Stimulated activated effector memory CD8-positive, alpha-beta T cell treated with anti-CD3 and anti-CD28 coated beads, Interleukin-12 subunit alpha, Interleukin-12 subunit beta, amount 100 ng/mL, for 72 hours (primary cell): Measurements from ENCODE around the gene OLAH.
A peak's percentile ranks its signal among the peaks of the same experiment; 100 is the strongest.
"Not testable (repeated sequence)": the region's sequence is repeated elsewhere in the genome, so short reads cannot be mapped to it uniquely, and the experiment has no call there.

Source experiments
- ATAC-seq: fragments of 150-1000 bp; cut with Tn5 transposase; 2 replicates; pipeline ENCODE4 v1.10.0; 2021
- DNase-seq, 2 donors: peaks; one replicate each; pipeline ENCODE4 v3.0.0; 2021 to 2022; ENCODE audit warnings: low spot score in 2 of 2
- H3K27ac Mint-ChIP-seq: one replicate; pipeline ENCODE4 v1.8.0; 2022; ENCODE audit warnings: mild to moderate bottlenecking, mixed read lengths
- H3K36me3 Mint-ChIP-seq: one replicate; pipeline ENCODE4 v1.8.0; 2022; ENCODE audit warnings: mild to moderate bottlenecking, mixed read lengths
- H3K4me1 Mint-ChIP-seq: one replicate; pipeline ENCODE4 v1.8.0; 2022; ENCODE audit warnings: mixed read lengths
- H3K4me3 Mint-ChIP-seq: one replicate; pipeline ENCODE4 v1.8.0; 2022; ENCODE audit warnings: mild to moderate bottlenecking, mixed read lengths
- H3K9me3 Mint-ChIP-seq: one replicate; pipeline ENCODE4 v1.8.0; 2022; ENCODE audit warnings: mixed read lengths

Gene OLAH

DNA sequence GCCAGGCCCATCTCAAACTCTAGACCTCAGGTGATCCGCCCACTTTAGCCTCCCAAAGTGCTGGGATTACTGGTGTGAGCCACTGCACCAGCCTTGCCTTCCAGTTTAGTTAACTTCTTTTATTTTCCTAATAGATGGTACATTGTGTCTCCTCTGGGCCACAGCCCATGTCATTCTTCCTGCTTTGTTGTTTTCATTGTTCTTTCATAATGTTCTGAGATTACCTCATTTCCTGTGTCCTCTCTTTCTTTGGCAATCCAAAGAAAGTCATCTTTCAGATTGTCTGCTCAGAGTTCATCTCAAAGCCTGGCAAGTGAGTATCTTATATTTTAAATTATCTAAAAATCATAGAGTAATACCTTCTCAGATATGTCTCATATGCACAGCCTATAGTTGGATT is at the start of gene OLAH:
Gene OLAH (plus strand): TSS at position 270 of the 400 bp plus-strand sequence. CDS start 3,346 bp downstream, outside the sequence.
- Mint-ChIP-seq H3K36me3 (no peaks in the 10 kb centered on the region), H3K9me3 (peaks cover 3% of the 10 kb centered on the region), H3K4me3 (no peak within 1 kb of the TSS), H3K4me1 (peaks cover 6% of the 10 kb centered on the region), H3K27ac (no peak within 1 kb of the TSS)
- no peak for DNase-seq
- no peak for ATAC-seq

DNA sequence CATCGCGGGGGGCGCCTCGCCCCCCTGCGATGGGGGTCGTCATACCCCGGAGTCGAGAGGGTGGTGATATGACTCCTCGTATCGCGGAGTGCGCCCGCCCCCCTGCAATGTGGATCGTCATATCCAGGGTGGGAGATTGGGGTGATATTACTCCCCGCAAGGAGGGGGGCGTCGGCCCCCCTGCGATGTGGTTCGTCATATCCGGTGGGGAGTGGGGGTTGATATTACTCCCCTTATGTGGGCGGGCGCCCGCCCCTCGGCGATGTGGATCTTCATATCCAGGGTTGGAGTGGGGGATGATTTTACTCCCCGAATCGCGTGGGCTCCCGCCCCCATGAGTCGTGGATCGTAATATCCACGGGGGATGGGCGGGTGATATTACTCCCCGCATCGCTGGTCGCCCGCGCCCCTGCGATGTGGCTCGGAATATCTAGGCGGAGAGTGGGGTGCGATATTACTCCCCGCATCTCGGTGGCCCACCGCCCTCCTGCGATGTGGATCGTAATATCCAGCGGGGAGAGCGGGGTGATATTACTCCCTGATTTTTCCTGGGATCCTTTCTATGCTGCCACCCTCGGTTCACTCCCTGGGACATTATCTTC is 47.7 kb upstream of the OLAH start:
- no peak for DNase-seq
- no peaks in the 10 kb centered on the region for H3K9me3 Mint-ChIP-seq
- H3K36me3 Mint-ChIP-seq: no peaks in the 10 kb centered on the region
- H3K4me1 Mint-ChIP-seq: peaks cover 20% of the 10 kb centered on the region
- no peak overlapping the region for H3K4me3 Mint-ChIP-seq
- no peak overlapping the region for H3K27ac Mint-ChIP-seq
- no peak for ATAC-seq

DNA sequence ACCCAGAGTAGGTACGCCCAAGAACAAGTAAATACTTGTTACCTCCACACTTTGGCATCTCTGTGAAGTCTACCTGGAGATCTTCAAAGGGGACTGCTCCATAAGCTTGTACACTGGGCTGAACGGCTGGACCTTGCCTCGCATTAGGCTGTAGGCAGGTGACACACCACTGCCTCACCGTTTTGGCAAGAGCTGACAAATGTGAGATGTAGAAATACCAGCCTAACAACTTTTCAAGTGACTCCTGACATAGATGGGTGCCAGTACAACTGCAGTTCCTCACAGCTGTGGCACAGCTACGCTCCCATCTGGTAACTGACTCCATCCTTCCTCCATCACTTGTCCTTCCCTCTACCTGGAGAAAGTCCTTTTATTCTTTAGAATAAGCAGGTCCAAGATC is 30.2 kb upstream of the OLAH start:
- not testable (repeated sequence) for H3K4me3 Mint-ChIP-seq, H3K9me3 Mint-ChIP-seq

DNA sequence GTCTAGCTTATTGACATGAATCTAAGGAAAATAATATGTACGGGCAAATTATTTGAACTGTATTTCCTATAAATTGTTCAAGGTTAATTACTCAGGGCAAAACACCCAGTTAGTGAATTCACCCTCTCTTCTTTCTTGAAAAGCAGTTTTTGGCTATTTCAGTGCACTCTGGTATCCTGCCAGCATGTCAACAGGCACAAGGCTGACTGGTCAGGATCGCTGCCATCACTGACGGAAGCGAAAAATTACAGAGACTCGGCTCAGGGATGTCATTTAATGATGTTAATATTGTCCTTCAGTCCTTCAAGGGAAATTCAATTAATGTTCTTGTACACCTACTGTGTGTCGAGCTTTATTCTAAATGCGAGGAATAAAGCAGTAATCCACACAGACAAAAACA is 28.3 kb upstream of the OLAH start:
- Mint-ChIP-seq H3K27ac (no peak overlapping the region), H3K36me3 (no peaks in the 10 kb centered on the region), H3K9me3 (no peaks in the 10 kb centered on the region), H3K4me3 (no peak overlapping the region), H3K4me1 (no peaks in the 10 kb centered on the region)
- DNase-seq (no peak), ATAC-seq (no peak)

More for the DNA sequence above, 30.2 kb upstream of the OLAH start:
- H3K27ac Mint-ChIP-seq: peak overlapping the region; percentile 34
- not testable (repeated sequence) for H3K4me1 Mint-ChIP-seq, DNase-seq, H3K36me3 Mint-ChIP-seq, ATAC-seq

DNA sequence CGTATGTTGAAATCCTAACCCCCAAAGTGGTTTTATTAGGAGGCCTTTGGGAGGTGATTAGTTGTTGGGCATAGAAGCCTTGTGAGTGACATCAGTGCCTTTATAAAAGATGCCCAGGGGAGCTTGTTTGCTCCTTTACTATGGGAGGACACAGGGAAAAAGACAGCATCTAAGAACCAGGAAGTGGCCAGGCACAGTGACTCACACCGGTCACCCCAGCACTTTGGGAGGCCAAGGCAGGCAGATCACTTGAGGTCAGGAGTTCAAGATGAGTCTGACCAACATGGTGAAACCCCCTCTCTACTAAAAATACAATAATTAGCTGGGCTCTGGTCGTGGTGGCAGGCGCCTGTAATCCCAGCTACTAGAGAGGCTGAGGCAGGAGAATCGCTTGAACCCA is 22.8 kb upstream of the OLAH start:
- peak; percentile 52 for ATAC-seq

DNA sequence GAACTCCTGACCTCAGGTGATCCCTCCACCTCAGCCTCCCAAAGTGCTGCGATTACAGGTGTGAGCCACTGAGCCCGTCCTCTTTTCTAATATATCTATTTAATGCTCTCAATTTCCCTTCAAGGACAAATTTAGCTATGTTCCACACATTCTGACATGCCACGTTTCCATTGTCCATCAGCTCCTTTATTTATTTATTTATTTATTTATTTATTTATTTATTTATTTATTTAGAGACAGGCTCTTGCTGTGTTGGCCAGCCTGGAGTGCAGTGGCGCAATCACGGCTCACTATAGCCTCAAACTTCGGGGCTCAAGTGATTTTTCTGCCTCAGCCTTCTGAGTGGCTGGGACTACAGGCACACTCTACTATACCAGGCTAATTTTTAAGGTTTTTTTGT is 20.7 kb upstream of the OLAH start:
- H3K9me3 Mint-ChIP-seq, H3K27ac Mint-ChIP-seq, H3K4me1 Mint-ChIP-seq, H3K36me3 Mint-ChIP-seq, H3K4me3 Mint-ChIP-seq, ATAC-seq, DNase-seq: not testable (repeated sequence)

More for the DNA sequence above, 22.8 kb upstream of the OLAH start:
- not testable (repeated sequence) for H3K9me3 Mint-ChIP-seq, H3K4me1 Mint-ChIP-seq, H3K36me3 Mint-ChIP-seq, H3K27ac Mint-ChIP-seq, H3K4me3 Mint-ChIP-seq, DNase-seq

DNA sequence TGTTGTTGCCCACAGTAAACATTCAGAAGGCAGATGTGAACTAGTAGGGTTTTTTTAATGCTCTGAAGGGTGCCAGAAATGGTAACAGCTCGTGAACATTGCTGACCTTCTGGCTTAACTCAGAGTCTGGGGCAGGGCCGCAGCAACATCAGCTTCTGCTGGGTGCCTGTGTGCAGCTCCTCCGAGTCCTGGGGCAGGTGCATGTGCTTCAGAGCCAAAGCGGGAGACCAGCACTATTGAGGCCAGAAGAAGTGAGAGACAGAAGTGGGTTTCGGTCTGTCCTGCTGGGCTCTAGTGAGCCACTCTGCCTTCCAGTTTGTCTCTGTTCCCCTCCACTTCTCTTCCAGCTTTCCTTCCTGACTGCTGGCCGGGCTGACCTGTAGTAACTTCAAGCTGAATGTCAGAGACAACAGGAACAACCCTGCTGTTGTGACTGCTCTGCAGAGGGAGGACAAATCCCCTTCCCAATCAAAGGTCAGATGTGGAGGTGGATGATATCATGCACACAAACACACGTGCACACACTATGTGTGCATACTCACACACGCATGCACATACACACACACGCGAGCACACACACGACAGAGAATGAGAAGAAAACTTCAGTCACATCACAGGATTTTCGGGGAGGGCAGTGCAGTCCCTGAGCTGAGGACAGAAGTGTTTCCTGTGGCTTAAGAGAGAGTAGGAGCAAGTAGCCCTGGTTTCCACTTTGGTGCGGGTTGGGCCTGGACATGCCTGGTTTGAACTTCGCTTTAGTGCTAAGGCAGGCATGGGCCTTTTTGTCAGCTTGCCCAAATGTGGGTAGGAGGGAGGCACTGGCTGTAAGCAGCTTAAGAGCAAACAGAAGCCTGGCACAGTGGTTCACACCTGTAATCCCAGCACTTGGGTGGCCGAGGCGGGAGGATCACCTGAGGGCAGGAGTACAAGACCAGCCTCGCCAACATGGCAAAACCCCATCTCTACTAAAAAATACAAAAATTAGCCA is 19.4 kb upstream of the OLAH start:
- not testable (repeated sequence) for DNase-seq, H3K36me3 Mint-ChIP-seq, H3K9me3 Mint-ChIP-seq, H3K27ac Mint-ChIP-seq, ATAC-seq, H3K4me3 Mint-ChIP-seq, H3K4me1 Mint-ChIP-seq

DNA sequence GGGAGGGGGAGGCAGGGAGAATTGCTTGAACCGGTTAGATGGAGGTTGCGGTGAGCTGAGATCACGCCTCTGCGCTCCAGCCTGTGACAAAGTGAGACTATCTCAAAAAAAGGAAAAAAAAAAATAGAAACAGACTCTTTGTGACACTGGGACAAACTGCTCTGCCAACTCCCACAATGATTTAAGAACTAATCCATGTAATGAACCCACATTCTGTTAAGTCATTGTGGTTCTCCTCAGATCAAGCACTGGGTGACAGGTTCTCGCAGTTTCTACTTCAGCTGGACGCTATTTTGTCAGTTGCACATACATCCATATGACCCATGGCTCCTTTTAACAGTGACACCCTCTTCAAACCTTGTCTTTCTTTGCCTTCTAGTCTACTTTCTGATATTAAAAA is 18.7 kb upstream of the OLAH start:
- not testable (repeated sequence) for H3K9me3 Mint-ChIP-seq, H3K4me1 Mint-ChIP-seq, ATAC-seq, H3K27ac Mint-ChIP-seq, H3K36me3 Mint-ChIP-seq, DNase-seq, H3K4me3 Mint-ChIP-seq

DNA sequence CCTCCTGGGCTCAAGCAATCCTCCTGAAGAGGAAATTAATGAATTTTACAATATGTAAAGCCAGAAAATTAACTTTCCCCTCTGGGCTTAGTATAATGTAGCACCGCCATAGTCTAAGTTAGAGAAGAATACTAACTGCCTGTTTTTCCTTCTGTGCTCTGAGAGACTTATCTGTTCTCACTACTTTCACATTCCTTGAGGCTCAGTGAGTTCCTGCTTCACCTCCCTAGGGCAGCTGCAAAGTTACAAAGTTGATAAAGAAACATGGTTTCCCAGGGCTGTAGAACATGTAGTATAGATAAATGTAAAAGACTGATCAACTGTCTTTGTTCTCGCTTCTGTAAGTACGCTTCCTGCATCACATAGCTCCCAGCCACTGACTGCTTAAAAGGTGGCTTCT is 16.0 kb upstream of the OLAH start:
- Mint-ChIP-seq H3K36me3 (no peaks in the 10 kb centered on the region), H3K27ac (no peak overlapping the region), H3K4me3 (no peak overlapping the region), H3K9me3 (no peaks in the 10 kb centered on the region), H3K4me1 (peaks cover 5% of the 10 kb centered on the region)
- no peak for DNase-seq
- no peak for ATAC-seq

DNA sequence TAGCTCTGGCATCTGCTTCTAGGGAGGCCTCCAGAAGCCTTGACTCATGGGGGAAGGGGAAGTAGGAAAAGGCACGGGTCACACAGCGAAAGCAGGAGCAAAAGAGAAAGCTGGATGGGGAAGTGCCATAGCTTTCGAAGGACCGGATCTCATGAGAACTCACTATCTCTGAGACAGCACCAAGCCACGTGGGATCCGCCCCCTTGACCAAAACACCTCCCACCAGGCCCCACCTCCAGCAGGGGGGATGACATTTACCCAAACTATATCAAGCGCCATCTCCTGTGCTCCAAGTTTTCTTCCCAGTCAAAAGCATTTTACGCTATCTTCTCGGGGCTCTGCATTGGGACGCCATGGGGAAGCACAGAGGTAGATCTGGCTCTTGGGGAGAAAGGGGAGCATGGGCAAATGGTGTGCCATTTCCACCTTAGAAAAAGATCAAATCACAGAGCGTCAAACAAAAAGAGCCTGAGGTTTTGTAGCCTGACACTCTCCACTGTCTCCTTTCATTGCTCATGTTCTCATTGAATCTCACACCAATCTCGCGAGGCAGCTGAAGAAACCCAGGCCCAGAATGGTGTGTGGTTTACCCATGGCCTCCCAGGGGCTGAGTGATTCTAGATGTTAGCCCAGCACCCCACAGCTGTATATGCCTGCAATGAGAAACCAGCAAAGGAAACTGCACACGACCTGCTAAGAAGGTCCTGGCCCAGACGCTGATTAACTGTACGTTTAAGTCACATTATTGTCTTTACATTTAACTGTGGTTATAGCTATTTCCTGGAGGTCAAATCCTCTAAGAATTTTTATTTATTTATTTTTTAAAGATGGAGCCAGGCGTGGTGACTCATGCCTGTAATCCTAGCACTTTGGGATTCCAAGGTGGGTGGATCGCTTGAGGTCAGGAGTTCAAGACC is 8.1 kb upstream of the OLAH start:
- ATAC-seq: peak; percentile 40
- Mint-ChIP-seq H3K4me1 (no peaks in the 10 kb centered on the region), H3K27ac (no peak overlapping the region), H3K9me3 (no peaks in the 10 kb centered on the region), H3K36me3 (no peaks in the 10 kb centered on the region), H3K4me3 (no peak overlapping the region)
- DNase-seq: no peak

DNA sequence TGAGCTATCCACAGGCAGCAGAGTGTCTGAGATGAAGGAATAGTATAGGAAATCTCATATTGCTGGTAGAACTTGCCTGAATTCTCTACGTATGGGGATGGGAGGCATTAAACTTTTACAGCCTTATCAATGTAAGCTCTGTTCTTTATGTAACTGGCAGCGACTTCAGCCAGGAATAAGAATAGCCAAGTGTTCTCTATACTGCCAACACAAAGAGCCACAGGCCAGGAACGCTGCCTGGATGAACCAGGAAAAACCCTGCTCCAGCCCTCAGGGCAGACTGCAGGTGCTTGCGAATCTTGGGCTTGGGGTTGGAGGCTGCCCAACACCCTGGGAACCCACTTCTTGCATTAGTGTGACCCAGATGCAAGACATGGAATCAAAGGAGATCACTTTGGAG is 6.1 kb upstream of the OLAH start:
- ATAC-seq (no peak), DNase-seq (no peak)
- no peak overlapping the region for H3K4me3 Mint-ChIP-seq
- no peaks in the 10 kb centered on the region for H3K9me3 Mint-ChIP-seq
- H3K4me1 Mint-ChIP-seq: no peaks in the 10 kb centered on the region
- no peaks in the 10 kb centered on the region for H3K36me3 Mint-ChIP-seq
- H3K27ac Mint-ChIP-seq: no peak overlapping the region

DNA sequence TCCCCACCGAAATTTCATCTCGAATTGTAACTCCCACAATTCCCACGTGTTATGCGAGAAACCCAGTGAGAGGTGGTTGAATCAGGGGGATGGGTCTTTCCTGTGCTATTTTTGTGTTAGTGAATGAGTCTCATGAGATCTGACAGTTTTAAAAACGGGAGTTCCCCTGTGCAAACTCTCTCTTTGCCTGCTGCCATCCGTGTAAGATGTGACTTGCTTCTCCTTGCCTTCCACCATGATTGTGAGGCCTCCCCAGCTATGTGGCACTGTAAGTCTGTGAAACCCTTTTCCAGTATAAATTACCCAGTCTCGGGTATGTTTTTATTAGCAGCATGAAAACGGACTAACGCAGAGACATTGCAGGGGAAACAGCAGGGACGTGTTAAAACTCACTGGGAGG is 5.3 kb upstream of the OLAH start:
- H3K27ac Mint-ChIP-seq: no peak overlapping the region
- ATAC-seq: no peak
- no peak overlapping the region for H3K4me3 Mint-ChIP-seq
- peaks cover under 1% of the 10 kb centered on the region for H3K4me1 Mint-ChIP-seq
- no peaks in the 10 kb centered on the region for H3K36me3 Mint-ChIP-seq
- DNase-seq: no peak
- no peaks in the 10 kb centered on the region for H3K9me3 Mint-ChIP-seq

DNA sequence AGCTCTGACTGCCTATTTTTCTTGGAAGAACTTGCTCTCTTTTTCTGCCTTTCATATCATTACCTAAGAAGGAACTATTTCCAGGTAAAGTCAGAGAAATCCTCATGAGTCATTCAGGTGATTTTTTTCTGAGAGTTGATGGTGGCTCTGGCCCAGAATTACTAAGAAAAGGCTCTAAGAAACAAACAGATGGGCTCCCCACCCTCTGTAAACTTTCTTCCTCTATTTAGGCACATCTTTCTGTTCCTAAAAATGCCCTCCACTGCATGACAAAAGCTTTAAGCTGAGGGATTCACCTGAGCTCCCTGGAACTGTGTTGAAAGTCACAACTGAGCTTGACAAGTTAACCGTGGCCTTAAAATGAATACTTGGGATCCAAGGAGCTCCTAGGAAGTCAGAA is 1.6 kb downstream of the OLAH start:
- no peak for ATAC-seq
- DNase-seq: no peak
- H3K9me3 Mint-ChIP-seq: peaks cover 3% of the 10 kb centered on the region
- no peak overlapping the region for H3K27ac Mint-ChIP-seq
- no peaks in the 10 kb centered on the region for H3K36me3 Mint-ChIP-seq
- no peak overlapping the region for H3K4me3 Mint-ChIP-seq
- H3K4me1 Mint-ChIP-seq: peaks cover 6% of the 10 kb centered on the region

DNA sequence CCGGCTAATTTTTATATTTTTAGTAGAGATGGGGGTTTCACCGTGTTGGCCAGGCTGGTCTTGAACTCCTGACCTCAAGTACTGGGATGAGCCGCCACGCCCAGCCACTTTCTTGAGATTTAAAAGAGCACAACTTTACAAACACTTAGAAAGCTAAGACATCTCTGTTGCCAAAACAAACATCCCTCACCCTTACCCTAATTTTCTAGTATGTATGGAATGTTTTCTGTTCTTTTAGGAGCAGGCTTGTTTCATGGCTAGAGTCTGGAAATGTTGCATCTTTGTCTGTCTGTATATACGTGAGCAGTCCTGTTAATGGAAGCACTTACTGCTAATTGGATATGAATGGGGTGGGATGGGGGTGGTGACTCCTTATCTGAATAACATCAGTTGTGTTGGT is 2.9 kb downstream of the OLAH start:
- Mint-ChIP-seq H3K9me3 (peaks cover 3% of the 10 kb centered on the region), H3K4me3 (no peak overlapping the region), H3K36me3 (no peaks in the 10 kb centered on the region), H3K27ac (no peak overlapping the region), H3K4me1 (peaks cover 6% of the 10 kb centered on the region)
- ATAC-seq (no peak), DNase-seq (no peak)

DNA sequence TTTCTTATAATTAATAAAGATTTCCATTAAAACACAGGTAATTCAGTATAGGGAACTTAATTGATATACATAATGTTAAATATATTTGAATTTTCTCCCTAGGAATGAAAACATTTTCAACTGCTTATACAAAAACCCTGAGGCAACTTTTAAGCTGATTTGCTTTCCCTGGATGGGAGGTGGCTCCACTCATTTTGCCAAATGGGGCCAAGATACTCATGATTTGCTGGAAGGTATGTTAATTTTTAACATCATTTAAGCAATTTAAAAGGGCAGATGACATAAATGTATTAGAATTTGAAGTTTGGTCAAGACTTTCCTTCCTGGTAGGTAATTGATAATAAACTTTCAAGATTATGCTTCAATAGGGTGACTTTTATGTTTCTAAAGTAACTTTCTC is 5.8 kb downstream of the OLAH start:
- DNase-seq: no peak
- ATAC-seq: no peak
- Mint-ChIP-seq H3K9me3 (no peaks in the 10 kb centered on the region), H3K27ac (no peak overlapping the region), H3K4me3 (no peak overlapping the region), H3K4me1 (no peaks in the 10 kb centered on the region), H3K36me3 (no peaks in the 10 kb centered on the region)
